GM21381 (cell line): ENCODE data around the gene GALNT18.

Source experiments
- ATAC-seq: cut with Tn5 transposase; IDR thresholded peaks from one replicate; pipeline ENCODE4 v1.9.1; 2021; ENCODE audit warnings: mild to moderate bottlenecking, moderate library complexity; ENCODE audit not compliant: unreplicated experiment

The GALNT18 gene

DNA sequence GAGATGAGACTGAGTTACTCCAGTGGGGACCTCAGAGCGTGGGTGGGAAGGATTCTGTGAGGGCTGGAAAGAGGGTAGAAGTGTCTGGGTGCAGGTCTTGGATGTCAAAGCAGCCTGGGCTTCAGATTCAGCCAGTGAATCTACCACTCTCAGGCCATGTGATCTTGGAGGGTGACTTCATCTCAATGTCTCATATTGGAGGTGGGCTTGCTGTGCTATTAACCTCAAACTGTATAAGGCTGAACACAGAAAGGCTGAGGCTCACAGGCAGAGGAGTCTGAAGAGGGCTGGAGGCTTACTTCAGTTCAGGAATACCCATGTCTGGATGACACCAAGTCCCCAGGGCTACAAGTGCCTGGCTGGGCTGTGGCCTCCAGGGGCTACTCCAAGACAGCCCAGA lies 332.1 kb downstream of the GALNT18 start:
- no peak for ATAC-seq

DNA sequence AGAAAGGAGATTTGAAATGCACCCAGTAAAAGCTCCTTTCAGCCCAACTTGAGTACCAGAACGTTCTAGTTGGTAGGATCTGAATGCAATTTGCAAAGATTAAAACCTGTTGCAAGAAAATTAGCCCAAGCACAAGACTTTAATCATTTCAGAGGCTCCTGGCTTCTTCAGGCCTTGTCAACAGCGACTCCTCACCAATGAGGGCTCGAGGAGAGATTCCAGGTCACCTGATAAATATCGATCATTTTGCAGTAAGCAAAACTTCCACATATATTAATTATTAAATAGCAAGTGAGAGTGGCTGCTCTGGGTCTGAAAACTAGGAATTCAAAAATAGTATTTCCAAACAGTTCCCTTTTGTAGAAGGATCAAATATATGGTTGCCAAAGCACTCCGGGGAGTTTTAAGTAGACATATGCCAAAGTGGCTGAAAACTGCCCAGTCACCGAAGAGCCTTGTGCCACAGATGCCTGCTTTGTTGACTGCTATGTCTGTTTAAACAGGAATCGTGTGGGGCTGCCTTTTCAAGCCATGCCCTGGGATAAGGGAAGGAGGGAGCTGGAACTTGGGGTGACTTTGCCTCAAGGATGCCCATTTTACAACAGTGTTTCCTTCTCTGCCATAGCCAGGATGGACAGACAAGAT lies 332.7 kb downstream of the GALNT18 start:
- no peak for ATAC-seq

DNA sequence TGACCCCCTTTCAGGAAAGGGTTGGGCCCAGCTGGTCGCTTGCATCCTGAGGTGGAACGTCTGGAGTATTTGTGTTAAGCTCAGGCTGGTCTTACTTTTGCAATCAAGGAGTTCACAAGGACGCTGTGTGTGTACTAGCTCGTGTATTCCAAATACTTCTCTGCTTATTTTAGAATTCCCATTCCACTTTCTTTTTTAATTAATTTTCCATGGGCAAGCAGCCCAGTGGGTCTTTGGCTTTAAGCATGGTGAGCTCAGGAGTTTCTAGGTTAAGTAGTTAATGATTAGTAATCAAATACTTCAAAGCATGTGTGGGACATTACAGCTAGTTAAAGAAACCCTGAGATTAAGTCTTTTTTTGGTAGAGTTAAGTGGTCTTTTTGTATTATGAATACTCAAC lies 337.3 kb downstream of the GALNT18 start:
- no peak for ATAC-seq

DNA sequence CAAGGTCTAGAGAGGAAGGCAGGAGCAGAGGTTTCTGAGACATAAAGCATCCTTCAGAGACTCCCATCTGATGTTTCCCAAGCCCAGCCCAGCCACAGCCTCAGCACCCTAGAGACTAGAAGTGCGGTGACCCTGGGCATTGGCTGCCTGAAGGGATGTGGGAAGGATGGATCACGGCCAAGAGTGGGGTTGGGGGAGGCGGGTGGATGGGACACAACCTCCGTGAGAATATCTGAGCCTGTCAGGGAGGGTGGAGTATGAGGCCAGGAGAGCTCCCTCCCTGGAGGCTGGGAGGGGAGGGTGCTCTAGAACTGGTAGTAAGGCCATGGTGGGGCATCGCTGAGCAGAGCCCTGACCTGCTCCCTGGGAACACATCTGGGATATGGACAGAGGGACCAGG lies 340.2 kb downstream of the GALNT18 start:
- ATAC-seq = no peak

DNA sequence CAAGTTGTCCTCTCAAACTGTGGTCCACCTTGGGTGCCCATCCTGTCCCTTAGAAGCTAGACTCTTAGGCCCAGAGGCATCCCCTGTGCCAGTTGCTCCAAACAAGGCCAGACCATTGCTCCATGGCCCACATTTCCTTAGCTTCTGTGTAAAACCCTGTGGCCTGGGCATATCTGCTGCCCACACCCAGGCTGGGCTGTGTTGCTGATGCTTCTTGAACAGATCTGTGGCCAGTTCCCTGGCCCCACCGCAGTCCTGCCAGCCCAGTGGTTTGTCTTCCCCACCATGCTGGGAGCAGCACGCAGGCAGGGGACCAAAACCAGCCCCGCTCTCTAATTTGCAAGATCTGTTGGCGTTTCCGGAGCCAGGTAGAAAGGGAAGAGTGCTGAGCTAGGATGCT lies 341.0 kb downstream of the GALNT18 start:
- no peak for ATAC-seq

DNA sequence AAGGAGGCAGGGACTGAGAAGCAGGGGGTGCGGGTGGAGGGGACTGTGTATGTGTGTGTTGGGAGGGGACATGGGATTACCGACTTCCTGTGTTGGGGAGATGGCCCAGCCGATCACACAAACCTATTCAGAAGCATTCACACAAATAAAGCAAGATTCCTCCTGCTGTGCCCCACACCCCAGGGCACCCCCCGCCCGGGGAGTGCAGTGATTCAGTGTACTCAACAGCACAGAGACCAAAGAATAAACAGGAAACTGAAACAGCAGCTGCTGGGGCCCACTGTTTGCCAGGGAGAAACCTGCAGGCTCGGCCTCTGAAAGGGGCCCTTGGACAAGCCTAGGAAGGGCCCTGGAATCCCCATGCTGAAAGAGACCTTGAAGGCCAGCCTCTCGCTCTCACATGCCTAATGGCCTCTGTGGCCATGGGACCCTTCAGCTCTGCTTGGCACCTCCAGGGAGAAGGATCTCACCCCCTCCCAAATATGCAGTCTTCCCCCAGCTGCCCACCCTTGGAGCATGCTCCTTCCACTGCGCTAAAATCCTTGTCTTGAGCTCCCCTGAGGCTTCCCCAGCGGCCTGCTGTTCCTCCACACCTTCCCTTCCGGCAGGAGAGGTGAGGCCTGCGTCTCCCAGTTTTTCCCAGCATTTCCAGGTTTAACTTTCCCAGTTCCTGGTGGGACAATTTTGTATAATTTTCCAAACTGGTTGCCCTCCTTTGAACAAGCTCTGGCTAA lies 341.7 kb downstream of the GALNT18 start:
- ATAC-seq = no peak

DNA sequence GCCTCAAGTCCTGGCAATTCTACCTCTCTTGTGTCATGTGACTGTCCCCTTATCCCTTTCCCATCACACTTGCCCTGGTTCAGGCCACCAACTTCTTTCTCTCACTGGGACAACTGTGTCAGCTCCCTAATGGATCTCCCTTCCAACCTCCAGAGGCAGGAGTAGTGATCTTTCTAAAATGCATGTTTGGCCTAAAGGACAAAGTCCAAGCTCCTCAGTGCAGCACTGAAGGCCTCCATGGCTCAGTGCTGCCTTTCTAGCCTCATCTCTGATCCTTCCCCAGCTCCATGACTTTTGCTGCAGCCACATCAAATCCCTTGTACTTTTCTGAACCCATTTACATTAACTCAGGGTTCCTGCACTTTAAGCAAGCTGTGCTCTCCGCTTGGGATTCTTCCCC lies 349.6 kb downstream of the GALNT18 start:
- no peak for ATAC-seq

DNA sequence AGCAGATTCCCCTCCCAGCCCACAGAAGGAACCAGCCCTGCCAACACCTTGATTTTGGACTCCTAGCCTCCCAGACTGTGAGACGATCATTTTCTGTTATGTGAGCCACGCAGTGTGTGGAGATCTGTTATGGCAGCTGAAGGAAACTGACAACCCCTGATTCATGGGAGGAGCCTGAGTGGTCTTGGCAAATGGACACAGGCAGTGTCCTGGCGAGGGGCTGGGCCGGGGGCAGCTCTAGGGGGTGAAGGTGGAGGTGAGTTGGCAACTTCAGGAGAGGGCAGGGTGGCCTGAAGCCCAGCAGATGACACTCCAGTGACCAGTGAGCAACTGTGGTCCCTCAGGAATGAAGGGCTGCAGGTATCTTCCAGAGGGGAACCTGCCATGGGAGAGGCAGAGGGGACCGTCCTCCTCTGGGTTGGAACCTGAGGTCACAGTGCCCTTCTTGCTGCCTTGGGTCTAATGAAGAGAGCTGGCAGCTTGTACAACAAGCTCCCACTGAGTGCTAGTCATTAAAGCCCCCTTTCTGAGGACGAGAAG lies 351.5 kb downstream of the GALNT18 start:
- ATAC-seq = no peak

DNA sequence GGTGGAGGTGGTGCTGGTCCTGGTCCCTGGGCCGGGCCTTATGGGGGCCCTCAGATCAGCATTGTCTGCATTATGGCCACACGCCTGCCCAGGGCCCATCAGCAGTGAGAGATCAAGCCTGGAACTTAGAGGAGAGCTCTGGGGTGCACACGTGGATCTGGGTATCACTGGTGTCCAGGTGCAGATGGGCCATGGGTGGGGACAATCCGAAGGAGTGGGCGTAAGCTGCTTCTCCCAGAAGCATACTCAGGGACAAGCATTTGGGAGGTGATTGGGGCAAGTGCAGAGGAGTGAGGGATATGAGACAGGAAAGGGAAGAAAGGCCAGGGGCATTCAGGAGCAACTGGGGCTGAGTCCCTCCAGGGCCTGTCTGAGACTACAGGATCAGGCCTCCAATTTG lies 353.1 kb downstream of the GALNT18 start:
- ATAC-seq = no peak

DNA sequence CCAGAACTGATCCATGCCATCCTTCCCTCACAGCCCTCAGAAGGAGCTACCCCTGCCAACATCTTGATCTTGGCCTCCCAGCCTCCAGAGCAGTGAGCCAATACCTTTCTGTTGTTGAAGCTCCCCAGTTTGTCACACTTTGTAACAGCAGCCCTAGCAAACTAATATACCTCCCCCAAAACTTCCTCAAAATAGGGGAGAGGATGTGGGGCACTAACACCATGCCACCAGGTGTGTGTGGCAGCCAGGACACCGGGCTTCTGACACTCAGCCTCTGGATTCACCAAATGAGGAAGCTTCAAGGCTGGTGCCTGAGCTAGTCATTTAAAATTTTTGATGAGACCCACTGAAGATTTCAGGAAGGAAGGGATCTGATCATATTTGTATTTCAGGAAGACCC lies 353.7 kb downstream of the GALNT18 start:
- ATAC-seq = no peak

DNA sequence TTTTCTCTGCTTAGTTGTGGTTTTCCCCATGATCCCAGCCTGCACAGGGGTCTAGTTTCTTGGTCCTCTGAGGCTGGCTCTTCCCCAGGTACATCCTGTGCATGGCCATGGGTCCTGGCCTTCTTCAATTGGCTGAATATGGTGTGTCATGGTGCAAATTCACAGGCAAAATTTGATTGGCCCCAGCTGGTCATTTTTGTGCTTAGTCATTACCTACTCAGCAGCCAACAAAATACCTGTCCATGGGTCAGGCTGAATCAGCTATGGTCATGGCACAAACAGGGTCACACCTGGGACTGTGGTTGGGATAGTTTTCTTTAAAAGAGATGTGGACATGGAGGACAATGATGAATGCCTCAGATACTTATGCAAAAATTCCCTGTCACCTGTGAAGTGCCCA lies 354.5 kb downstream of the GALNT18 start:
- no peak for ATAC-seq

DNA sequence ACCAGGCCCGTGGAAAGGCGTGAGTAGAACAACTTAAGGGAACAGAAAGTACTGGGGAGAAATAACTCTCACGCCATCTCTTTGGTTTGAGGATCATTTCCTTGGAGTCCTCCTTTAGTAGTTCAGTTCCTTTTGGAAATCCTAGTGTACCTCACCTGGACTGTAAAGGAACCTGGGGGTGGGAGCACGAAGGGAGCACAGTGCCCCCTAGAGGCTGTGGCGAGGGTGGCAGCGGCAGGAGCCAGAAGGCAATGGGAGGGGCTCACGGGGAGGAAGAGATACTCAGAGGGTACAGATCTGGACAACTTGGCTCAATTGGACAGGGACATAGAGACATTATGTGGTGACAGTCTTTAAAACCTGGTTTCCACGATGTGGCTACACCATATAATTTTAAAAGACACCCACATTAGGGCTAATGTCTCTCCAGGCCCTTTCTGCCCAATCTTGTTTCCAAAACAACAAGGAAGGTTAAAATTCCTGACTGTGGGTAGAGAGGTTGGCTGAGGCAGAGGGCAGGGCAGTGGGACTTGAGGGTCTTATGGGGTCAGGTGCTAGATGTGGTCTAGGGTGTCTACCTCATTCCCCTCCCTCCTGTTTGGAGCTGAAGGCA lies 355.7 kb downstream of the GALNT18 start:
- peak; percentile 70 for ATAC-seq

DNA sequence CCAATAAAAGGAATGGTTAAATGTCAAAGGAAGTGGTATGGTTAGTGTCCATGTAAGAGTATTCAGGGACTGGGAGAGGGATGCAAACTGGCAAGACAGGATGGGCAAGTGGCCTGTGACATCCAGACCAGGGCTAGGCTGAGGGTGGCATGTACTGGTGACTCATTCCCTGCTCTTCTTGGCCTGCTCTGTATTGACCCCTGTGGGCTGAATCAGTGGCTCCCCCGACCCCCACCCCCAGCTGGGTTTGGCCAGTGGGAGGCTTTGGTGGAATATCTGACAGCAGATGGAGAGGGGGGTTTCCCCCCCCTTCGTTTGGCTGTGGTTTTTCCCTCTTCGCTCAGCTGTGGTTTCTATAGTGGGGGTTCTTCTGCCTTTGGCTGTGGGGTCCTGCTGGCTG lies 356.5 kb downstream of the GALNT18 start:
- ATAC-seq = no peak

DNA sequence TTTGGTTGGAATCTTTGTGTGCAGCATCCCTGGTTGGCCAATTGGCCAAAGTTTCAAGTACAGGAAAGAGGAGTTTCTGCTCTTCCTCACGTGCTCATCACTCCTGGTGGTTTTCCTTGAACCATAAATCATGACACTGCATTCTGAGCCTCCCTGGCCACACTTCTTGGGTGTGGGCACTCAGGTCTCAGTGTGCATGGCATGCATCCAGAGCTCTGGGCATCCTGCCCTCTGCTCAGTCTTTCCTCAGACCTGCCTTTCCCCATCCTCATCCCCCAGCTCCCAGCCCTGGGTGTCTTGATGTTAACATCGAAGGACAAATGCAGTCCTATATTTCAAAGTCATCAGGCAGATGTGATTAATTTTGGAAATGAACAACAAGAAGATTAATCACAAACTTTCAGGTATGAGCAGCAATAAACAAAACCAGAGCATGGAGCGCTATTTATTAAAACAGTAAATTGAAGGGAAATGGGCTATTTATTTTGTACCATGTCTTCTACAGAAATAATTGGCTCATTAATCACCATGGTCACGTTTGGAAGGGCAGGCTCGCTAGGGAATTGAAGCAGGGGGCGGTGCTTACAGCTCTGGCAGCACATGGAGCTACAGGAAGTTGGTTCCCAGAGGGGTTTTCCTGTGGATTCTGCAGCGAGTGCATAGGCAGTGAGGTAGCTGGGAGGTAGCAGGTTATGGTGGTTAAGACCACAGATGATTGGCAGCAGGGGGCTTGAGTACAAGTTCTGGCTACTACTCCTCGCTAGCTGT lies 358.4 kb downstream of the GALNT18 start:
- ATAC-seq = no peak

DNA sequence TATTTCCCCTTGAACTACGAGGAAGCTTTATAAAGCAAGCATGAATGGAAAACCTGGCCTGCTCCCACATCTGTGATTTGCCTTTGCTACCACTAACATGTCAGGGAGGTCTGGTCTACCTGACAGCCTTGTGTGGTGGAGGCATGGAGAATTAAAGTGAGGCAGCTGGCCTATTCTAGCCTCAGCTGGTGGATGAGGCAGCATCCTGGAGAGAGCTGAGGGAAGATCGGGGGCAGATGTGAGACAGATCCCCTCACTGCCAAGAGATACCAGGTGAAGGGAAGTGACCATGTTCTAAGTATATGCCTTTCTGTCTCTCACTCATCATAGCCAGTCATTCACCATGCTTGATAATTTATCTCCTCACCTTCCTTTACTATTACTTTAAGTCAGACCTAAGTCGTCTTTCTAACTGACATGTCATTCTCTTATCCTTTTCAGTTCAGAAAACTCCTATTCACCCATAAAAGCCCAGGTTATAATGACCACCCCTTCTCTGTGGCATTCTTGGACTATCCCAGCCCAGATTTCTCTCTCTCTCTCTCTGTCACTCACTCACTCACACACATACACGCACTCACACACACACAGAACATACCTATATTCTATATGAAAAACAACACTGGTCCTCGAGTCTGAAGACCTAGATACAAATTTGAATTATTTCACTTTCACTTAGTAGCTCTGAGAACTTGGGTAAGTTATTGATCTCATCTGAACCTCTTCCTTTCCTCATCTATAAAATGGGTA lies 359.5 kb downstream of the GALNT18 start:
- ATAC-seq = no peak

DNA sequence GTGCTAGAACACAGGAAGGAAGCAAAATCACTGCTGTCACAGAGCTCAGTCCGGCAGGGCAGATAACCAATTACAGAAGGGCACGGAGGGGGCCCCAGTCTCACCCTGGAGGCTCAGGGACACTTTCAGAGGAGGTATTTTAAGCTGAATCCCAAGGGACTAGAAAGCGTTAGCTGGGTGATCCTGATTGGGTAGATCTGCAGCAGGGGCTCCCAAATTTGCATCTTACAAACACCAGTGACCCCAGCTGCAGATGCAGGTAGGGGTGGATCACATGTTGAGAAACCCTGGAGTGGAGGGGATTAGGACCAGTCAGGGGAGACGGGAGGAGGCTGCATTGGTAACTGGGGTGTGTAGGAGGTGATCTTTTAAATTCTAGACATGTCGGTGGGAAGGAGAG lies 360.2 kb downstream of the GALNT18 start:
- no peak for ATAC-seq

DNA sequence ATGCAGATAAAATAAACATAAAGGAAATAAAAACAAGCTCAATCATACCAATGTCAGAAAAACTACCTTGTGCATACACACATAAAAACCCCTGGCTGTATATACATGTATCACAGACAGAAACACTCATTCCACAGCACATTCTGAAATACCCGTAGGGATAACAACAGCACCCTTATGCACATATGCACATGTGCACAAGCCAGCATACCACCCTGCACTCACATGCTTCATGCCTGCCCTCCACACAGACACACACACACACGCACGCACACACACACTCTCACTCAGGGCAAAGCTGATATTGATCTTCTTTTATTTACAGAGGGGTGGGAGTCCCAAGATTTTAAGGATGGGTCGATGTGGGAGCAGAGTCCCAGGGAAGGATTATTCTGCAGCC lies 360.9 kb downstream of the GALNT18 start:
- no peak for ATAC-seq

DNA sequence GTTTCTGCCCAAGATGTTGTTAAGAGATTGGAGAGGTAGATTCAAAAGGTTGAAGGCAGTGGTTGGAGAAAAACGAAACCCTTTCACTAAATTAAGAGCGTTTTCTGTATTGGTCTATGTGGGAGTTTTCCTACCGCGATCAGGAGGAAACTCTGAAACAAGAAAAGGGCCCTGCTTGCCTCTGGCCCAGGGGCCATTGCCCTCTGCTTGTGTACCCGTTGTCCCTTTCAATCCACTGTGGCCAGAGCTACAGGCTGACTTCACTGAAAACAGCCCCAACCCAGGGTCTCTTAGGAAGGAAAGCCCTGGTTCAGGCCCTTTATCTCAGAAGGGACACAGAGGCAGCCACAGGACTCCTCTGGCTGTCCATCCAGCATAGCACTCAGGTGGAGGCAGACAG lies 367.8 kb downstream of the GALNT18 start:
- no peak for ATAC-seq

DNA sequence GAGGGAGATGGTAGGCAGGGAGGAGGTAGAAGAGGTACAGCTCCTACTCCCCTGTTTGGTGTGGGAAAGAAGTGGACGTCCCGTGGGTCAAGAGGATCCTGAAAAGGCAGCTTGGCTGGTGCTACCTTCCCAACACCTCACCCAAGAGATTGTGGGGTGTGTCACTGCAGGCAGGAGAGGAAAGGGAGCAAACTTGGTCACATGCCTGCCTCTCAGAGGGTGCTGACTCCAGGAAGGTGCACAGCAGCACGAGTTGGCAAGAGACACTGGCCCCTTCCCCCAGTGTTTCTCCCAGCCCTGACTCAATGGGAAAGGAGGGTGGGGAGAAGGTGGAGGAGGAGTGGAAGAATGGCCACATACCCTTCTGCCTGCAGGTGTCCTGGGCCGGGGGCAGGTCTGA lies 368.3 kb downstream of the GALNT18 start:
- ATAC-seq = no peak

DNA sequence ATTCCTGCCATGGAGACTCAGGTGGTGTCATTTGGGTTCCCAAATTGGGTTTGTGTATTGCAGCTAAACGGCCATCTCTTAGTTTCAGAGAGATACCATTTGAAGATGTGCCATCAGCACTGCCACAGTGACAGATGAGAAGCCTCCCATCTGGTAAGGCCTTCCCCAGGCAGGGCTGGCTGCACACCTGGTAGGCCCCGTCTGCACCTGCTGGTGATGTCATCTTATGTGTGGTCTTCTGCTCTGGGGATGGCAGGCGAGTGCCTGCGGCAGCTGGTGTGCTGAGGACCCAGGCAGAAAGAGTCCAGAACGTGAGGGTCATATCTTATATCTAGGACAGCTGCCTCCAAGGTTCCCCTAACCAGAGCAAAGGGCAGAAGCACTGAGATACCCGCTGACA lies 369.4 kb downstream of the GALNT18 start:
- ATAC-seq = no peak
